GF-D8 (cell line): ENCODE results near the gene OGG1.
A peak's percentile ranks its signal among the peaks of the same experiment; 100 is the strongest.

Experiments
- DNase-seq: peaks from one replicate; lab custom pipeline; 2025; lab: John Stamatoyannopoulos, UW

OGG1 gene

GRCh38 chr3:9786209-9786739 is 36.5 kb downstream of the OGG1 start:
- peak; percentile 16 for DNase-seq

- no peak for DNase-seq
Observed at GRCh38 chr3:9786825-9787669, 37.3 kb downstream of the OGG1 start.

- DNase-seq = no peak
Observed at GRCh38 chr3:9787714-9788113, 38.0 kb downstream of the OGG1 start.

GRCh38 chr3:9791127-9791526 is 41.4 kb downstream of the OGG1 start:
- DNase-seq = no peak

GRCh38 chr3:9791790-9792404 is 42.1 kb downstream of the OGG1 start:
- no peak for DNase-seq

- DNase-seq = peak; percentile 90
Observed at GRCh38 chr3:9792405-9793160, 42.8 kb downstream of the OGG1 start, which contains the start of the genes ARPC4 and TADA3. Gene ARPC4, plus strand, starts transcription at chr3:9793082. Its CDS starts 40 bp downstream, at chr3:9793122. Gene TADA3, minus strand, starts transcription at chr3:9792473. Its CDS starts 1,007 bp downstream, at chr3:9791466.

GRCh38 chr3:9793161-9793781 is 43.5 kb downstream of the OGG1 start:
- peak; percentile 43 for DNase-seq

- no peak for DNase-seq
Observed at GRCh38 chr3:9794400-9794799, 44.6 kb downstream of the OGG1 start.

GRCh38 chr3:9795207-9795606 is 45.5 kb downstream of the OGG1 start:
- DNase-seq = no peak

GRCh38 chr3:9797196-9797945 is 47.6 kb downstream of the OGG1 start:
- no peak for DNase-seq

GRCh38 chr3:9800529-9800928 is 50.8 kb downstream of the OGG1 start:
- DNase-seq = no peak

GRCh38 chr3:9803494-9803893 is 53.7 kb downstream of the OGG1 start:
- no peak for DNase-seq

GRCh38 chr3:9804996-9805395 is 55.2 kb downstream of the OGG1 start:
- DNase-seq = no peak

- no peak for DNase-seq
Observed at GRCh38 chr3:9806137-9806536, 56.4 kb downstream of the OGG1 start.
